Gastrocnemius medialis (tissue), 4 donors: ENCODE results near the gene NYNRIN. TPM values are rescaled to one million over a fixed set of nuclear protein-coding genes. Genes with fewer than 3 reads are reported as not detected.

ENCODE experiments used
- ATAC-seq, 2 donors: fragments of 150-250 bp; one replicate each; pipeline ENCODE4 v1.9.1; 2016
- DNase-seq, 2 donors: peaks; one replicate each; pipeline ENCODE4 v3.0.0-alpha.2; 2019
- H3K27ac ChIP-seq, 4 donors: fragments of 200-600 bp; sonication (generic); 1 replicate in 1 of 4; 2 replicates in 3 of 4; pipeline ENCODE4 v1.5.1; 2016 to 2018; ENCODE audit warnings: mild to moderate bottlenecking in 2 of 4, moderate library complexity in 1 of 4
- H3K27me3 ChIP-seq, 3 donors: fragments of 200-600 bp; sonication (generic) in 2 of 3; 1 replicate in 1 of 3; 2 replicates in 2 of 3; pipeline versions ENCODE4 v1.5.1 to v1.6.0; 2016 to 2019; ENCODE audit warnings: mild to moderate bottlenecking in 1 of 3, moderate library complexity in 1 of 3
- H3K36me3 ChIP-seq, 2 donors: fragments of 200-600 bp; sonication (generic) in 1 of 2; one replicate each; pipeline ENCODE4 v1.5.1; 2017 to 2018
- H3K4me1 ChIP-seq, 2 donors: fragments of 200-600 bp; sonication (generic) in 1 of 2; one replicate each; pipeline ENCODE4 v1.5.1; 2016 to 2017; ENCODE audit warnings: mild to moderate bottlenecking in 2 of 2
- H3K4me3 ChIP-seq, 4 donors: fragments of 200-600 bp; sonication (generic) in 3 of 4; 1 replicate in 1 of 4; 2 replicates in 3 of 4; pipeline ENCODE4 v1.5.1; 2016 to 2019; ENCODE audit warnings: mild to moderate bottlenecking in 2 of 4
- H3K9me3 ChIP-seq, 3 donors: fragments of 200-600 bp; sonication (generic) in 2 of 3; 1 replicate in 1 of 3; 2 replicates in 2 of 3; pipeline ENCODE4 v1.5.1; 2016 to 2019
- CTCF ChIP-seq, 5 experiments: fragments of 450-650 bp in 3 of 5; fragments of 200-600 bp in 2 of 5; sonication (generic) in 2 of 5; IDR thresholded peaks in 4 of 5; conservative IDR thresholded peaks in 1 of 5; 1 replicate in 4 of 5; 2 replicates in 1 of 5; pipeline ENCODE4 v1.5.1; 2016 to 2019; ENCODE audit warnings: antibody characterized with exemption in 5 of 5, mild to moderate bottlenecking in 3 of 5, moderate library complexity in 3 of 5
- POLR2A ChIP-seq, 2 donors: fragments of 450-650 bp; IDR thresholded peaks; one replicate each; pipeline ENCODE4 v1.6.1; 2017; ENCODE audit warnings: antibody characterized with exemption in 2 of 2, mild to moderate bottlenecking in 2 of 2, moderate library complexity in 2 of 2
- in situ Hi-C, 4 donors: fragments of 200-750 bp; cut with MboI; loops; one replicate each; pipeline versions ENCODE4 v1.15.0 to v1.8.0; 2017; ENCODE audit warnings: low sequenced_read_pairs in 4 of 4
- intact Hi-C: fragments of 100-400 bp; cut with DNase I; formaldehyde crosslinking; loops from one replicate; pipeline ENCODE4 v1.15.1; 2023; ENCODE audit warnings: low total_unique reads
- total RNA-seq, 4 donors: library from RNA; depleted of rRNA; stranded (reverse); fragments of >200 nt; gene quantifications; one replicate each; pipeline versions ENCODE4 v1.1.0 to v1.2.3, GENCODE V29; 2016

Gene NYNRIN
- total RNA-seq, 4 donors from 2014 or later = 0.87 to 3.7 (median 2.1) TPM

DNA sequence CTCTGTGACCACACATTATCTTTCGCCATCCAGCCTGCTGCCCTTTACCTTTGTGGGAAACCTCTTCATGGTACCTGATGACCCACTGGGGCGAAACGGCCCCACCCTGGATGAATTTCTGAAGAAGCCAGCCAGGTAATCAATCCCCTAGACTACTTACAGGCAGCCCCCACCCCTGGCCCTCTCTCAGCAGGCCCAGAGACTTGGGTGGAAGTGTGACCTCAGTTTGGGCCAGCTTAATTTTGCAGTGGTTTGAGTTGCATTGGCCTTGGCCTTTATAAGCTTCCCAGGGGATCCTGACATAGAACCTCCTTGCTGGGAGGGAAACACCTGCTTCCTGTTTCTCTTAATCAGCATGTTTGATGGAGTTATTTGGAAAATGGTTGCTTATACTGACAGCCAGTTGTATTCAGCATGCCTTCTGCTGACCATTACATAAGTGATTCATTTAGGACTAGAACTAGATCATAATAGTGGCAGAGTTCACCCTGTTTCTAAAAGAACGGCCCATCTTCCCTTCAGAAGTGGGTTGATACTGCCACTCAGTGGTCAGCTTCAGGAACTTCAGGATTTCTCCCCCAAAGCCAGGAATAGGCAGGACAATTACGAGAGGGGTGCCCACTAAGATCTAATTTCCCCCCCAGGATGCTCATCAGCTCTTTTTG, 37.7 kb downstream of the NYNRIN start:
- Histone ChIP-seq H3K27me3 (no peaks in the 10 kb centered on the region), H3K9me3 (no peaks in the 10 kb centered on the region), H3K36me3 (peaks cover 0 to 72% of the 10 kb centered on the region in 2 donors), H3K4me3 (no peak overlapping the region), H3K4me1 (peaks cover 29 to 46% of the 10 kb centered on the region in 2 donors), H3K27ac (peak overlapping the region; percentile 38 to 70 (median 68))
- in situ Hi-C loops = loop anchor here (5.0 to 25.0 kb wide), 5 partner anchors 102 to 1124 kb away; partner anchors contain the start of genes GMPR2 (in 3 of the 4), NEDD8 (in 3 of the 4), ADCY4 (in 1 of the 4) and BCL2L2 (in 1 of the 4)
- ATAC-seq (peak; percentile 66 to 67), DNase-seq (no peak)
- TF ChIP-seq CTCF (IDR thresholded peaks at IDR 0.05 in 4 of 5, conservative IDR thresholded peaks at IDR 0.05 in 1 of 5) (peak; percentile 67 to 83 (median 76)), POLR2A (IDR thresholded peaks at IDR 0.05) (no peak)
- intact Hi-C loops = loop anchor here (1.0 to 10.0 kb wide), 3 partner anchors 103 to 882 kb away; partner anchors contain the start of genes LTB4R, LTB4R2, THTPA and ZFHX2

GRCh38 chr14:24437020-24437735, 38.4 kb downstream of the NYNRIN start:
- ATAC-seq (no peak), DNase-seq (no peak)
- intact Hi-C loops = loop anchor here (5.0 to 10.0 kb wide), 2 partner anchors 125 to 882 kb away; partner anchors contain the start of genes LTB4R, LTB4R2, THTPA and ZFHX2
- no peaks in the 10 kb centered on the region for H3K9me3 ChIP-seq
- peaks cover 30 to 46% of the 10 kb centered on the region in 2 donors for H3K4me1 ChIP-seq
- no peaks in the 10 kb centered on the region for H3K27me3 ChIP-seq
- TF ChIP-seq CTCF (IDR thresholded peaks at IDR 0.05 in 4 of 5, conservative IDR thresholded peaks at IDR 0.05 in 1 of 5) (no peak), POLR2A (IDR thresholded peaks at IDR 0.05) (no peak)
- no peak overlapping the region for H3K4me3 ChIP-seq
- in situ Hi-C loops = loop anchor here (5.0 to 25.0 kb wide), 5 partner anchors 102 to 1125 kb away; partner anchors contain the start of genes GMPR2 (in 3 of the 4), NEDD8 (in 3 of the 4), ADCY4 (in 1 of the 4) and BCL2L2 (in 1 of the 4)
- peak overlapping the region; percentile 38 to 70 (median 68) for H3K27ac ChIP-seq
- H3K36me3 ChIP-seq = peaks cover 0 to 72% of the 10 kb centered on the region in 2 donors

DNA sequence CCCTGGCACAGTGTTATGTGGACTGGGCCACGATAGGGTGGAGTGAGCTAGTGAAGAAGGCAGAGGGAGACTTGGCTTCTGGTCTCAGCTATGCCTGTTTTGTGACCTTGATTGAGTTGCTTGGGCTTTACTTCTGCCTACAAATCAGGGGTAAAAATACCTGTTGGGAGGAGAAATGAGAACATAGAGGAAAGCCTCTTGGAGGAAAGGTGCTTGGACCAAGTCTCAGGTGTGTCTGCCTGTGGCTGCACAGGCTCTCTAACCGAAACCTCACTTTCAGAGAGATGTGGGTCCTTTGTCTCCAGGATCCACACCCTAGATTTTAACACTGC, 38.9 kb downstream of the NYNRIN start:
- in situ Hi-C loops = loop anchor here (5.0 to 25.0 kb wide), 5 partner anchors 103 to 1125 kb away; partner anchors contain the start of genes GMPR2 (in 3 of the 4), NEDD8 (in 3 of the 4), ADCY4 (in 1 of the 4) and BCL2L2 (in 1 of the 4)
- ATAC-seq (no peak), DNase-seq (no peak)
- Histone ChIP-seq H3K9me3 (no peaks in the 10 kb centered on the region), H3K27ac (peak overlapping the region; percentile 38 to 70 (median 68)), H3K4me3 (no peak overlapping the region), H3K27me3 (no peaks in the 10 kb centered on the region), H3K36me3 (peaks cover 0 to 67% of the 10 kb centered on the region in 2 donors), H3K4me1 (peaks cover 30 to 46% of the 10 kb centered on the region in 2 donors)
- TF ChIP-seq POLR2A (IDR thresholded peaks at IDR 0.05) = no peak
- no peak for TF ChIP-seq CTCF (IDR thresholded peaks at IDR 0.05 in 4 of 5, conservative IDR thresholded peaks at IDR 0.05 in 1 of 5)
- intact Hi-C loops = loop anchor here (5.0 to 10.0 kb wide), 2 partner anchors 125 to 883 kb away; partner anchors contain the start of genes LTB4R, LTB4R2, THTPA and ZFHX2

DNA sequence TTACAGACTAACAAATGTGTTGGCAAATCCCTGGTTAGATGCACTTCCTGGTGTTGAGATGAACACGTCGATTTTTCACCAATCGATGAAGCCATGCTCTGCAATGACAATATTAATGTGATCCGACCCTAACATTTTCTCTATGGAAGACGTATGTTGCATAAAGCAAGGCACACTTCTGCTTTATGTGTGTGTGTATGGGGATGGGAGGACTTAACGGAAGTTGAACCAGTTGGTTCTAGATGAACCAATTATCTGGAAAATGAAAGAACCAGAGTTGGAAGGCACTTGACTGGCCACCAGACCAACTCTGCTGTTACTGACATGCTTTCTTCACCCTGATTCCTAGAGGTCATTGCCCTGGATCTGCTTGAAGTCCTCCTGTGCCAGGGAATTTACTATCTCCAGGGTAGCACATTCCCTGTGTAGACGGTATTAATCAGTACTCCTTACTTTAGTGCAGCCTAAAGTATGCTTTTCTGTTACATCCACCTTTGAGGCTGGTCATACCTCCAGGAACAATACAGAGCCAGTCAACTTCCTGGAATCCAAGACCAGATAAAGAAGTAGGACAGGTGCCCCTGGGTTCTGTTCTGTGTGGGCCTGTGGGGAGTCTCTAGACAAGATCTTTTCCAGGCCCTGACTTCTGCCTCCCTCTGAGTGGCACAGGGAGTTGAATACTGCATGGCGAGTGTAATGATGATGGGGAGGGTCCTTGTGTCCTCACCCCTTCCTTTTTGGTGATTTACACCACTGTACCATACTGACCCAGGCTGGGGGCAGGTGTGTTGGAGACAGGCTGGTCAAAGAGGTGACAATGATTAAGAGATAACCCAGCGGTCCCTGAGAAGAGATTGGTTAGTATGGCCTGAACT, 39.7 kb downstream of the NYNRIN start:
- peaks cover 0 to 59% of the 10 kb centered on the region in 2 donors for H3K36me3 ChIP-seq
- intact Hi-C loops (loop anchor here (5.0 to 10.0 kb wide), 2 partner anchors 126 to 884 kb away; partner anchors contain the start of genes LTB4R, LTB4R2, THTPA and ZFHX2), in situ Hi-C loops (loop anchor here (5.0 to 25.0 kb wide), 5 partner anchors 104 to 1126 kb away; partner anchors contain the start of genes GMPR2 (in 3 of the 4), NEDD8 (in 3 of the 4), ADCY4 (in 1 of the 4) and BCL2L2 (in 1 of the 4))
- DNase-seq = no peak
- no peaks in the 10 kb centered on the region for H3K27me3 ChIP-seq
- no peaks in the 10 kb centered on the region for H3K9me3 ChIP-seq
- peak overlapping the region in 2 of 4 donors; percentile 5 to 40 for H3K27ac ChIP-seq
- H3K4me3 ChIP-seq = no peak overlapping the region
- no peak for ATAC-seq
- TF ChIP-seq POLR2A (IDR thresholded peaks at IDR 0.05) (no peak), CTCF (IDR thresholded peaks at IDR 0.05 in 4 of 5, conservative IDR thresholded peaks at IDR 0.05 in 1 of 5) (no peak)
- peaks cover 33 to 49% of the 10 kb centered on the region in 2 donors for H3K4me1 ChIP-seq
